GM10266 (cell line): Measurements from ENCODE around the gene SPOPL.

ENCODE experiments used
- DNase-seq: peaks from one replicate; pipeline ENCODE4 v3.0.0; 2012; ENCODE audit errors: extremely low spot score
- TF ChIP-seq, protein P1 (sequence below): IDR thresholded peaks from 2 replicates; pipeline ENCODE4 v1.5.1; 2012; ENCODE audit warnings: mild to moderate bottlenecking, low read depth; ENCODE audit not compliant: control insufficient read depth, insufficient read depth; ENCODE audit errors: missing control alignments

Gene SPOPL

DNA sequence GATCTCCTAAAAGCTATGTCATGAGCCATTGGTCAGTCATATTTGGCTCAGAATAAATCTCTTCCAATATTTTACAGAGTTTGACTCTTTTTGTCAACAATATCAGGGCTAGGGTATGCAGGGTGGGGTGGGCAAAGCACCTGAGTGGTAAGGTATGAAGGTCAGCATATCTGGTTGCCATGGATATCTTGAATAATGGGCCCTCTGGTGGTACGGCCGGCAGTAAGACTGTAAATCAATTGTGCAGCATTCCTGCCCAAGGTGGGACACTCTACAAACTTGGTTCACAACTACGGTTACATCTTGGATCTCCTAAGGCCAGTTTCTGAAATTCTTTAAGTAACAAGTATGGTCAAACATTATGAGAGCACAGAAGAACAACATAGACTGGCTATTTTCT lies 119.6 kb downstream of the SPOPL start:
- TF ChIP-seq, protein P1, sequence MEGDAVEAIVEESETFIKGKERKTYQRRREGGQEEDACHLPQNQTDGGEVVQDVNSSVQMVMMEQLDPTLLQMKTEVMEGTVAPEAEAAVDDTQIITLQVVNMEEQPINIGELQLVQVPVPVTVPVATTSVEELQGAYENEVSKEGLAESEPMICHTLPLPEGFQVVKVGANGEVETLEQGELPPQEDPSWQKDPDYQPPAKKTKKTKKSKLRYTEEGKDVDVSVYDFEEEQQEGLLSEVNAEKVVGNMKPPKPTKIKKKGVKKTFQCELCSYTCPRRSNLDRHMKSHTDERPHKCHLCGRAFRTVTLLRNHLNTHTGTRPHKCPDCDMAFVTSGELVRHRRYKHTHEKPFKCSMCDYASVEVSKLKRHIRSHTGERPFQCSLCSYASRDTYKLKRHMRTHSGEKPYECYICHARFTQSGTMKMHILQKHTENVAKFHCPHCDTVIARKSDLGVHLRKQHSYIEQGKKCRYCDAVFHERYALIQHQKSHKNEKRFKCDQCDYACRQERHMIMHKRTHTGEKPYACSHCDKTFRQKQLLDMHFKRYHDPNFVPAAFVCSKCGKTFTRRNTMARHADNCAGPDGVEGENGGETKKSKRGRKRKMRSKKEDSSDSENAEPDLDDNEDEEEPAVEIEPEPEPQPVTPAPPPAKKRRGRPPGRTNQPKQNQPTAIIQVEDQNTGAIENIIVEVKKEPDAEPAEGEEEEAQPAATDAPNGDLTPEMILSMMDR: no peak
- DNase-seq: no peak

DNA sequence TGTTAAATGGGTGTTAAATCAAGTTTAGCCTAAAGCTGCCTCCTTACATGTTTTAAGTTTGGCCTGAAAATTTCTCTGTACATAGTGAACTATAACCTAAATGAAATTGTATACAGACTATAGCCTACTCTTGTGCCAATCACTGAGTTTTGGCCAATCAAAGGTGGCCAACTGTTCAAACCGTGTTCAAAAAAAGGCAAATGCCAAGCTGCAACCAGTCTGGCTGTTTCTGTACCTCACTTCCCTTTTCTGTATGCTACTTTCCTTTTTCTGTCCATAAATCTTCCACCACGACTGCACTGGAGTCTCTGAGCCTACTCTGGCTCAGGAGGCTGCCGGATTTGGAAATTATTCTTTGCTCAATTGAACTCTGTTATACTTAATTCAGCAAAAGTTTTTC lies 121.0 kb downstream of the SPOPL start:
- TF ChIP-seq, protein P1: no peak
- no peak for DNase-seq
